ENCODE data around the gene MCC. TPM values are rescaled to one million over a fixed set of nuclear protein-coding genes. Genes with fewer than 3 reads are reported as not detected.

Gene MCC
- total RNA-seq, 1 donor from 2014 or later, result 2.5 TPM

DNA sequence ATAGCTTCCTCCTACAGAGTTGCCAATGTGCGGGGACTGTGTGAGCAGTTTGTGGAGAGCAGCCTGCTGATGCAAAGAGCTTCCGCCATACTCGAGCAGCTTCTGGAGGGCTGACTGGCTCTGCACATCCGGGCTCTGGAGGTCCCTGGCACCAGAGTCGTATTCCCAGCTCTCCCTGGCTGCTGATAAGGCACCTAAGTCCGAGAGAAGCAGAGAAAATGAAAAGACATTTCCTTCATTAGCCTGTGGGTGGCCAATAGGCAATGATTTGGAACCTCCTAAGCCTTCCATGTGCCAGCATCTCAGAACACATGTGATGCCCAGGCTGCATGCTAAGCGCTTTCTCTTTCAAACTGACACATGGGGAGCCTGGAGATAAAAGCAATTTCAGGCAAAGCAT is 147.7 kb downstream of the MCC start:
- Mint-ChIP-seq H3K27ac (no peak overlapping the region), H3K27me3 (ENCODE audit: insufficient read depth, low read depth) (no peaks in the 10 kb centered on the region), H3K4me1 (no peaks in the 10 kb centered on the region), H3K36me3 (no peaks in the 10 kb centered on the region), H3K4me3 (no peak overlapping the region), H3K9me3 (no peaks in the 10 kb centered on the region)
- Histone ChIP-seq H3K36me3 (no peaks in the 10 kb centered on the region), H3K9ac (no peak overlapping the region), H3K79me2 (ENCODE audit: low read depth) (no peaks in the 10 kb centered on the region), H3K4me2 (no peak overlapping the region), H3K9me3 (ENCODE audit: low read depth) (no peaks in the 10 kb centered on the region), H3K27me3 (no peaks in the 10 kb centered on the region), H2AFZ (replicated peaks) (no peak overlapping the region), H3F3A (ENCODE audit: low read depth) (no peaks in the 10 kb centered on the region), H4K20me1 (ENCODE audit: low read depth) (no peaks in the 10 kb centered on the region), H3K27ac (no peak overlapping the region), H3K4me1 (no peaks in the 10 kb centered on the region), H3K4me3 (no peak overlapping the region)
- DNase-seq (ENCODE audit: low spot score), result peak; percentile 8
- no peak for TF ChIP-seq EZH2phosphoT487 (IDR thresholded peaks at IDR 0.05)
- no peak for TF ChIP-seq EZH2 (IDR thresholded peaks at IDR 0.05)
- TF ChIP-seq, protein P1, sequence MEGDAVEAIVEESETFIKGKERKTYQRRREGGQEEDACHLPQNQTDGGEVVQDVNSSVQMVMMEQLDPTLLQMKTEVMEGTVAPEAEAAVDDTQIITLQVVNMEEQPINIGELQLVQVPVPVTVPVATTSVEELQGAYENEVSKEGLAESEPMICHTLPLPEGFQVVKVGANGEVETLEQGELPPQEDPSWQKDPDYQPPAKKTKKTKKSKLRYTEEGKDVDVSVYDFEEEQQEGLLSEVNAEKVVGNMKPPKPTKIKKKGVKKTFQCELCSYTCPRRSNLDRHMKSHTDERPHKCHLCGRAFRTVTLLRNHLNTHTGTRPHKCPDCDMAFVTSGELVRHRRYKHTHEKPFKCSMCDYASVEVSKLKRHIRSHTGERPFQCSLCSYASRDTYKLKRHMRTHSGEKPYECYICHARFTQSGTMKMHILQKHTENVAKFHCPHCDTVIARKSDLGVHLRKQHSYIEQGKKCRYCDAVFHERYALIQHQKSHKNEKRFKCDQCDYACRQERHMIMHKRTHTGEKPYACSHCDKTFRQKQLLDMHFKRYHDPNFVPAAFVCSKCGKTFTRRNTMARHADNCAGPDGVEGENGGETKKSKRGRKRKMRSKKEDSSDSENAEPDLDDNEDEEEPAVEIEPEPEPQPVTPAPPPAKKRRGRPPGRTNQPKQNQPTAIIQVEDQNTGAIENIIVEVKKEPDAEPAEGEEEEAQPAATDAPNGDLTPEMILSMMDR (IDR thresholded peaks at IDR 0.05), result no peak

DNA sequence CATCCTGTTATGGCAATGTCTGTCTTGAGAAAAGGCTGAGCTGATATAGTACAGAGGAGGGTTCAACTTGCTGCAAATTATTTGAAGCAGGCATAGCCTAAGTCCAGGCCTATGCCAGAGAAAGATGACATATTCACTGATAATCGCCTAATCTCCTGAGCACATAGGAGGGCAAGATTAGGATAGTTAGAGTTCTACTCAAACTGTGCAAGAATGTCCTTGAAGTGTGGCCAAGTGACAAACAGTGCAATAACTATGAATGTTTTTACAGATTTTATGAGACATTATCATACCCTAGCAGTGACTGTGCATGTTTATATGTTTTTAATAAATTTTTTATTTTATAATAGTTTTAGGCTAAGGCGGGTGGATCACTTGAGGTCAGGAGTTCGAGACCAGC is 149.6 kb downstream of the MCC start:
- Mint-ChIP-seq H3K4me3 (no peak overlapping the region), H3K27me3 (ENCODE audit: insufficient read depth, low read depth) (no peaks in the 10 kb centered on the region), H3K27ac (no peak overlapping the region), H3K9me3 (no peaks in the 10 kb centered on the region), H3K4me1 (no peaks in the 10 kb centered on the region), H3K36me3 (no peaks in the 10 kb centered on the region)
- Histone ChIP-seq H3K4me2 (no peak overlapping the region), H3K9ac (no peak overlapping the region), H3F3A (ENCODE audit: low read depth) (peaks cover 6% of the 10 kb centered on the region), H4K20me1 (ENCODE audit: low read depth) (no peaks in the 10 kb centered on the region), H3K9me3 (ENCODE audit: low read depth) (no peaks in the 10 kb centered on the region), H3K36me3 (no peaks in the 10 kb centered on the region), H3K79me2 (ENCODE audit: low read depth) (no peaks in the 10 kb centered on the region), H3K27ac (no peak overlapping the region), H2AFZ (replicated peaks) (no peak overlapping the region), H3K27me3 (no peaks in the 10 kb centered on the region), H3K4me3 (no peak overlapping the region), H3K4me1 (no peaks in the 10 kb centered on the region)
- TF ChIP-seq EZH2phosphoT487 (IDR thresholded peaks at IDR 0.05) (no peak), EZH2 (IDR thresholded peaks at IDR 0.05) (no peak)
- TF ChIP-seq, protein P1 (IDR thresholded peaks at IDR 0.05), result no peak
- no peak for DNase-seq (ENCODE audit: low spot score)

DNA sequence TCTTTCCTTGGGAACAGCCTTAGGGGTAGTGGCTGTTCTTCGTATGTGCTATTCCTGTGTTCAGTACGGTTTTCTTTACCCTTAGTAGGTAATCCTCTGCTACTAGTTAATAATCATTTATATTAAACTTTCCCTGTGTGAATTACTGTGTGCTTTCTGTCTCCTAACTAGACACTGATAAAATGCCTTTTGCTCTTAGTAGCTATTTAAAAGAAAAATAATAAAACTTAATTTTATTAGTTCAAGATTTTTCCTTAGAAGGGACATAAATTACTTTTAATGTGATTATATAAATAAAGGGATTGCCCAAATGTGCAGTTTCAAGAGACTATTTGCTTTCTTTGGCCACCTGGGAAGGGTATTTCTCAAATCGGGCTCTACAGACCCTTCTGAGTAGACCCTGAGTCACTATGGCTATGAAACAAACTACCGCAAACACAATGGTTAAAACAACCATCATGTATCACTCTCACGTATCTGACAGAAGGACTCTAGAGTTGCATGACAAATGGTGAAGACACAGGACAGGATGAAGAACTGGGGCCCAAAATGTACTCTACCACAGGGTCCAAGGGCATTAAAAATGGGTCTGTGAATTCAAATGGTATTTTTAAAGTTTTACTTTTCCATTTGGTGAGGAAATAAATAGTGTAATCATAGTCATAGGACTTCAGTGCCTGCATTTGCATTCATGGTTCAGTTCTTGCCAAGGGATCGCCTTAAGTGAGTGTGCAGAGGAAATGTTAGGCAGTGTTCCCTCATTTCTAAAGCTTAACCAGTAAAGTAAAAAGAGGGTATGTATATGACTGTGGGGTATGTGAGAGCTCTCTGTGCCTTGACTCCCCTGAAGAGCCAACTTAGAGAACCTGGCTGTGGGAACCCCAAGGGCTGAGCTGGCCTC is 150.5 kb downstream of the MCC start:
- Histone ChIP-seq H3K4me1 (no peaks in the 10 kb centered on the region), H3K9ac (no peak overlapping the region), H3K79me2 (ENCODE audit: low read depth) (no peaks in the 10 kb centered on the region), H3K27ac (no peak overlapping the region), H3K36me3 (no peaks in the 10 kb centered on the region), H4K20me1 (ENCODE audit: low read depth) (no peaks in the 10 kb centered on the region), H3K4me2 (no peak overlapping the region), H3K4me3 (no peak overlapping the region), H3K27me3 (no peaks in the 10 kb centered on the region), H3K9me3 (ENCODE audit: low read depth) (no peaks in the 10 kb centered on the region), H3F3A (ENCODE audit: low read depth) (peaks cover 14% of the 10 kb centered on the region), H2AFZ (replicated peaks) (no peak overlapping the region)
- Mint-ChIP-seq H3K36me3 (no peaks in the 10 kb centered on the region), H3K9me3 (no peaks in the 10 kb centered on the region), H3K4me3 (no peak overlapping the region), H3K27ac (no peak overlapping the region), H3K27me3 (ENCODE audit: insufficient read depth, low read depth) (no peaks in the 10 kb centered on the region), H3K4me1 (no peaks in the 10 kb centered on the region)
- TF ChIP-seq EZH2 (IDR thresholded peaks at IDR 0.05), result no peak
- DNase-seq (ENCODE audit: low spot score), result no peak

DNA sequence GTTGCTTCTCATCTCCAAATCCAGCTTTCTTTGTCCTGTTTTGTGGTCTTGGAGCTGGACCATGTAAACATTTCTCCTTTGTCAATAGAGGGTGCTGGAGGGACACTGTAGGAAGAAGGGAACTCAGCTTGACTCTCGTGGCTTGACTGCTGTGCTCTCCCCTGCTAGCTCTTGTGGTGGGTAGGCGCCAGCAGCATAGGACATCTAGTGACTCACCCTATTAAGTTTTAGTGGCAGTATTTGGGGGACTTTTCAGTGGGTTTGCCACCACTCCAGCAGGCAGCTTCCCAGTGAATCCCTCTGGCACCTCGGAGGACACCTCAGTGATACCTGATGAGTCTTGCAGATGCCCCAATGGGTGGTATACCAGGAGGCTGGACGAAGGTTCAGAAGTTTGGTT is 151.3 kb downstream of the MCC start:
- no peak overlapping the region for H3K4me3 Mint-ChIP-seq
- Histone ChIP-seq H3K4me2 (no peak overlapping the region), H3K4me1 (no peaks in the 10 kb centered on the region), H3F3A (ENCODE audit: low read depth) (peaks cover 16% of the 10 kb centered on the region), H3K36me3 (no peaks in the 10 kb centered on the region), H3K4me3 (no peak overlapping the region), H4K20me1 (ENCODE audit: low read depth) (no peaks in the 10 kb centered on the region), H3K9ac (no peak overlapping the region), H3K27me3 (no peaks in the 10 kb centered on the region), H2AFZ (replicated peaks) (no peak overlapping the region), H3K9me3 (ENCODE audit: low read depth) (no peaks in the 10 kb centered on the region), H3K27ac (no peak overlapping the region), H3K79me2 (ENCODE audit: low read depth) (no peaks in the 10 kb centered on the region)
- TF ChIP-seq EZH2phosphoT487 (IDR thresholded peaks at IDR 0.05) (no peak), EZH2 (IDR thresholded peaks at IDR 0.05) (no peak)
- TF ChIP-seq, protein P1 (IDR thresholded peaks at IDR 0.05), result peak; percentile 43
- no peak overlapping the region for H3K27ac Mint-ChIP-seq
- H3K36me3 Mint-ChIP-seq, result no peaks in the 10 kb centered on the region
- H3K9me3 Mint-ChIP-seq, result no peaks in the 10 kb centered on the region
- H3K4me1 Mint-ChIP-seq, result no peaks in the 10 kb centered on the region
- peak; percentile 47 for DNase-seq (ENCODE audit: low spot score)
- H3K27me3 Mint-ChIP-seq (ENCODE audit: insufficient read depth, low read depth), result no peaks in the 10 kb centered on the region
